SK-N-SH (cell line): Measurements from ENCODE around the gene RAG2. TPM values are rescaled to one million over a fixed set of nuclear protein-coding genes. Genes with fewer than 3 reads are reported as not detected.

Source experiments
- CTCF ChIA-PET: fragments of 300-600, 350-600 bp; formaldehyde crosslinking; extraction: SDS; loops from one replicate; lab custom pipeline; 2021; lab: Yijun Ruan, JAX
- POLR2A ChIA-PET: fragments of 350-600 bp; sonication (Branson Sonifier 250); formaldehyde crosslinking; extraction: SDS; loops from one replicate; lab custom pipeline; 2020; ENCODE audit warnings: antibody characterized with exemption, inconsistent platforms; lab: Yijun Ruan, JAX
- DNase-seq: peaks from one replicate; pipeline ENCODE4 v3.0.0; 2012
- H2AFZ ChIP-seq: fragments of 200-600 bp; sonication (generic); 2 replicates; pipeline ENCODE4 v1.8.1; 2016; ENCODE audit warnings: antibody characterized with exemption, mild to moderate bottlenecking, low read depth
- H3F3A ChIP-seq: fragments of 200-600 bp; sonication (generic); replicated peaks from 2 replicates; pipeline ENCODE3; 2016; ENCODE audit warnings: antibody characterized with exemption, mild to moderate bottlenecking; ENCODE audit not compliant: insufficient read depth
- H3K27ac ChIP-seq, 2 experiments: fragments of 200-500 bp in 1 of 2; fragments of 200-600 bp in 1 of 2; sonication (Bioruptor generic) in 1 of 2; sonication (generic), shearing (Covaris generic) in 1 of 2; 2 replicates each; pipeline versions ENCODE4 v1.5.1 to v1.6.1; 2014 to 2016; ENCODE audit warnings: low read depth in 2 of 2, inconsistent platforms in 1 of 2, low read length in 1 of 2, mild to moderate bottlenecking in 1 of 2, mixed read lengths in 1 of 2
- H3K27me3 ChIP-seq: fragments of 200-600 bp; sonication (generic), shearing (Covaris generic); 2 replicates; pipeline ENCODE4 v1.6.1; 2016; ENCODE audit warnings: mixed run types; ENCODE audit not compliant: insufficient read depth
- H3K36me3 ChIP-seq, 2 experiments: fragments of 200-500 bp in 1 of 2; fragments of 200-600 bp in 1 of 2; sonication (Bioruptor generic) in 1 of 2; sonication (generic) in 1 of 2; replicated peaks in 1 of 2; 2 replicates each; pipeline versions ENCODE3 to v1.5.1; 2014 to 2016; ENCODE audit warnings: low read length in 1 of 2, mild to moderate bottlenecking in 1 of 2; ENCODE audit not compliant: insufficient read depth in 2 of 2, control insufficient read depth in 1 of 2
- H3K4me1 ChIP-seq, 2 experiments: fragments of 200-500 bp in 1 of 2; fragments of 200-600 bp in 1 of 2; sonication (Bioruptor generic) in 1 of 2; sonication (generic), shearing (Covaris generic) in 1 of 2; 2 replicates each; pipeline versions ENCODE4 v1.5.1 to v1.6.1; 2014 to 2016; ENCODE audit warnings: low read depth in 1 of 2, low read length in 1 of 2, mixed run types in 1 of 2; ENCODE audit not compliant: insufficient read depth in 2 of 2, control insufficient read depth in 1 of 2
- H3K4me2 ChIP-seq: fragments of 200-600 bp; sonication (generic), shearing (Covaris generic); 2 replicates; pipeline ENCODE4 v1.6.1; 2017; ENCODE audit warnings: mixed run types
- H3K4me3 ChIP-seq, 2 experiments: fragments of 200-500 bp in 1 of 2; fragments of 200-600 bp in 1 of 2; sonication (Bioruptor generic) in 1 of 2; sonication (generic), shearing (Covaris generic) in 1 of 2; 2 replicates each; pipeline versions ENCODE4 v1.5.1 to v1.8.1; 2014 to 2016; ENCODE audit warnings: low read depth in 2 of 2, inconsistent platforms in 1 of 2, low read length in 1 of 2, mild to moderate bottlenecking in 1 of 2, mixed read lengths in 1 of 2, moderate library complexity in 1 of 2
- H3K79me2 ChIP-seq: fragments of 200-600 bp; sonication (generic); 2 replicates; pipeline ENCODE4 v1.8.1; 2017; ENCODE audit warnings: mild to moderate bottlenecking; ENCODE audit not compliant: insufficient read depth
- H3K9ac ChIP-seq: fragments of 200-600 bp; sonication (generic); 2 replicates; pipeline ENCODE4 v1.6.1; 2017; ENCODE audit warnings: mixed run types
- H3K9me2 ChIP-seq: fragments of 200-600 bp; sonication (generic); 2 replicates; pipeline ENCODE4 v1.6.1; 2017; ENCODE audit warnings: mixed run types
- H3K9me3 ChIP-seq: fragments of 200-600 bp; sonication (generic); 2 replicates; pipeline ENCODE4 v1.6.1; 2017; ENCODE audit warnings: mixed run types, mild to moderate bottlenecking, moderate library complexity
- H4K20me1 ChIP-seq: fragments of 200-600 bp; sonication (generic); 2 replicates; pipeline ENCODE4 v1.6.1; 2017; ENCODE audit warnings: mild to moderate bottlenecking, mixed run types; ENCODE audit not compliant: insufficient read depth
- CHD2 ChIP-seq: fragments of 150-350 bp; IDR thresholded peaks from 2 replicates; pipeline ENCODE4 v1.6.1; 2018; ENCODE audit warnings: low read length; ENCODE audit not compliant: partially characterized antibody
- EP300 ChIP-seq, 2 experiments: IDR thresholded peaks; 2 replicates each; pipeline versions ENCODE4 v1.4.0 to v1.6.1; 2012; ENCODE audit warnings: borderline replicate concordance in 1 of 2, low read depth in 1 of 2, low read length in 1 of 2
- FOXJ3 ChIP-seq: sonication (generic); formaldehyde crosslinking; IDR thresholded peaks from 2 replicates; pipeline ENCODE4 v1.5.1; 2020; ENCODE audit warnings: mild to moderate bottlenecking, missing genetic modification reagents
- GATA2 ChIP-seq: sonication (generic); formaldehyde crosslinking; IDR thresholded peaks from 2 replicates; pipeline ENCODE4 v1.5.0; 2020; ENCODE audit warnings: mild to moderate bottlenecking, missing genetic modification reagents
- MXI1 ChIP-seq: IDR thresholded peaks from 2 replicates; pipeline ENCODE4 v1.6.1; 2012; ENCODE audit warnings: mild to moderate bottlenecking, low read depth, low read length, improper control_type of control experiment
- NFIC ChIP-seq: IDR thresholded peaks from 2 replicates; pipeline ENCODE4 v1.4.0; 2012; ENCODE audit warnings: borderline replicate concordance
- POLR2AphosphoS5 ChIP-seq: IDR thresholded peaks from 2 replicates; pipeline ENCODE4 v1.6.1; 2012; ENCODE audit warnings: low read depth, low read length
- RAD21 ChIP-seq: IDR thresholded peaks from 2 replicates; pipeline ENCODE4 v1.6.1; 2012; ENCODE audit warnings: mild to moderate bottlenecking, low read length
- RCOR1 ChIP-seq: fragments of 150-350 bp; IDR thresholded peaks from 2 replicates; pipeline ENCODE4 v1.6.1; 2017; ENCODE audit warnings: antibody characterized with exemption, low read length
- RFX5 ChIP-seq: IDR thresholded peaks from 2 replicates; pipeline ENCODE4 v1.6.1; 2012; ENCODE audit warnings: mild to moderate bottlenecking, improper control_type of control experiment, low read length
- RXRA ChIP-seq: IDR thresholded peaks from 2 replicates; pipeline ENCODE4 v1.4.0; 2012; ENCODE audit warnings: low read depth, mild to moderate bottlenecking, borderline replicate concordance
- SMC3 ChIP-seq: IDR thresholded peaks from 2 replicates; pipeline ENCODE4 v1.6.1; 2012; ENCODE audit warnings: low read depth, low read length, improper control_type of control experiment
- TCF12 ChIP-seq: IDR thresholded peaks from 2 replicates; pipeline ENCODE4 v1.4.0; 2012
- YY1 ChIP-seq: IDR thresholded peaks from 2 replicates; pipeline ENCODE4 v1.4.0; 2012; ENCODE audit warnings: low read depth, mild to moderate bottlenecking
- WGBS: methylation state at CpG from one replicate; pipeline ENCODE4 v1.1.6; 2017; ENCODE audit warnings: low lambda C conversion rate; 5-methylcytosine and 5-hydroxymethylcytosine counted together
- polyA plus RNA-seq, 3 experiments: library from polyadenylated mRNA; depleted of rRNA; stranded (reverse); fragments of >200 nt; gene quantifications; 2 replicates each; pipeline ENCODE4 v1.2.3, GENCODE V29; 2012
- TF ChIP-seq, protein P1 (sequence below): IDR thresholded peaks from 2 replicates; pipeline ENCODE4 v1.6.1; 2012; ENCODE audit warnings: mild to moderate bottlenecking, low read depth, low read length, moderate library complexity
- TF ChIP-seq, protein P2 (sequence below): IDR thresholded peaks from 2 replicates; pipeline ENCODE4; 2012

The RAG2 gene
- polyA plus RNA-seq, 1 of the 3 experiments (the other 2 are of a cell fraction) = 0.15 TPM

DNA sequence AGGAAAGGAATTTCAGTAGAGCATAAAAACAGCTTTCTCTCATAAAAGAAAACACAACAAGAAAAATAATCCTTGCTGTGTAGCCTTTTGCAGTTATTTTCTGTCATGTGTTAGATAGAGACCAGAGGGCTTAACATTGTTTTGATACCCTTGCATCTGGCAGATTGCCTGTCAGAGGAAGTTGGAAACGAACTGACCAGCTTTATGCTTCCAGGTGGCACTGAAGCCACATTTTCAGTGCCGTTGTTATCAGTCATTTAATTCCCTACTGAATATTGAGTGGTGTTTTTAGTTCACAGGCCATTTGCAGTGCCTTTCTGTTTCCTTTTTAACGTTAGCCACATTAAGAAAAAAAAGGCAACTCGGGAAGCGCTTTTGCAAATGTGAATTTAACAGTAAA, 21.5 kb upstream of the RAG2 start:
- H3K79me2 ChIP-seq = no peaks in the 10 kb centered on the region
- peak; percentile 53 for TF ChIP-seq NFIC
- peak; percentile 90 for TF ChIP-seq MXI1
- TF ChIP-seq RXRA = 0 out of 2 replicates have a peak, but pooled peaks have one; percentile 8
- TF ChIP-seq RCOR1 = peak; percentile 93
- TF ChIP-seq POLR2AphosphoS5 = peak; percentile 50
- TF ChIP-seq YY1 = no peak
- TF ChIP-seq, protein P1, sequence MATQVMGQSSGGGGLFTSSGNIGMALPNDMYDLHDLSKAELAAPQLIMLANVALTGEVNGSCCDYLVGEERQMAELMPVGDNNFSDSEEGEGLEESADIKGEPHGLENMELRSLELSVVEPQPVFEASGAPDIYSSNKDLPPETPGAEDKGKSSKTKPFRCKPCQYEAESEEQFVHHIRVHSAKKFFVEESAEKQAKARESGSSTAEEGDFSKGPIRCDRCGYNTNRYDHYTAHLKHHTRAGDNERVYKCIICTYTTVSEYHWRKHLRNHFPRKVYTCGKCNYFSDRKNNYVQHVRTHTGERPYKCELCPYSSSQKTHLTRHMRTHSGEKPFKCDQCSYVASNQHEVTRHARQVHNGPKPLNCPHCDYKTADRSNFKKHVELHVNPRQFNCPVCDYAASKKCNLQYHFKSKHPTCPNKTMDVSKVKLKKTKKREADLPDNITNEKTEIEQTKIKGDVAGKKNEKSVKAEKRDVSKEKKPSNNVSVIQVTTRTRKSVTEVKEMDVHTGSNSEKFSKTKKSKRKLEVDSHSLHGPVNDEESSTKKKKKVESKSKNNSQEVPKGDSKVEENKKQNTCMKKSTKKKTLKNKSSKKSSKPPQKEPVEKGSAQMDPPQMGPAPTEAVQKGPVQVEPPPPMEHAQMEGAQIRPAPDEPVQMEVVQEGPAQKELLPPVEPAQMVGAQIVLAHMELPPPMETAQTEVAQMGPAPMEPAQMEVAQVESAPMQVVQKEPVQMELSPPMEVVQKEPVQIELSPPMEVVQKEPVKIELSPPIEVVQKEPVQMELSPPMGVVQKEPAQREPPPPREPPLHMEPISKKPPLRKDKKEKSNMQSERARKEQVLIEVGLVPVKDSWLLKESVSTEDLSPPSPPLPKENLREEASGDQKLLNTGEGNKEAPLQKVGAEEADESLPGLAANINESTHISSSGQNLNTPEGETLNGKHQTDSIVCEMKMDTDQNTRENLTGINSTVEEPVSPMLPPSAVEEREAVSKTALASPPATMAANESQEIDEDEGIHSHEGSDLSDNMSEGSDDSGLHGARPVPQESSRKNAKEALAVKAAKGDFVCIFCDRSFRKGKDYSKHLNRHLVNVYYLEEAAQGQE = no peak
- TF ChIP-seq, protein P2, sequence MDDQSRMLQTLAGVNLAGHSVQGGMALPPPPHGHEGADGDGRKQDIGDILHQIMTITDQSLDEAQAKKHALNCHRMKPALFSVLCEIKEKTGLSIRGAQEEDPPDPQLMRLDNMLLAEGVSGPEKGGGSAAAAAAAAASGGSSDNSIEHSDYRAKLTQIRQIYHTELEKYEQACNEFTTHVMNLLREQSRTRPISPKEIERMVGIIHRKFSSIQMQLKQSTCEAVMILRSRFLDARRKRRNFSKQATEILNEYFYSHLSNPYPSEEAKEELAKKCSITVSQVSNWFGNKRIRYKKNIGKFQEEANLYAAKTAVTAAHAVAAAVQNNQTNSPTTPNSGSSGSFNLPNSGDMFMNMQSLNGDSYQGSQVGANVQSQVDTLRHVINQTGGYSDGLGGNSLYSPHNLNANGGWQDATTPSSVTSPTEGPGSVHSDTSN = peak; percentile 54
- no peak; the same call in 1 of the 2 replicates for TF ChIP-seq SMC3
- TF ChIP-seq FOXJ3 (CRISPR knock-in tag) = peak; percentile 92
- peak; percentile 86 for TF ChIP-seq TCF12
- TF ChIP-seq CHD2 = peak; percentile 90
- TF ChIP-seq RFX5 = peak; percentile 39; the same call in 1 of the 2 replicates
- peak; percentile 27 to 99; a peak in 3 of 4 replicates for TF ChIP-seq EP300 (IDR thresholded peaks at IDR 0.05; ENCODE audit: borderline replicate concordance in 1 of 2, low read depth in 1 of 2, low read length in 1 of 2)
- peak; percentile 34; the same call in 1 of the 2 replicates for TF ChIP-seq RAD21
- peak; percentile 91 for TF ChIP-seq GATA2 (CRISPR knock-in tag)
- no peaks in the 10 kb centered on the region for H4K20me1 ChIP-seq
- 26% methylated on average over 5 of the region's 5 CpGs for WGBS
- no peak overlapping the region; a peak in 1 of 4 replicates for H3K4me3 ChIP-seq
- no peaks in the 10 kb centered on the region for H3K27me3 ChIP-seq
- no peaks in the 10 kb centered on the region for H3K9me3 ChIP-seq
- H3K9ac ChIP-seq = no peak overlapping the region
- peak overlapping the region in 1 of 2 experiments; percentile 100; a peak in 3 of 4 replicates for H3K27ac ChIP-seq
- H3K36me3 ChIP-seq = peaks cover 0 to under 1% of the 10 kb centered on the region in 2 experiments
- peak; percentile 23 for DNase-seq
- H2AFZ ChIP-seq = 0 out of 2 replicates have a peak overlapping the region, but pooled peaks have one; percentile 20
- ChIA-PET POLR2A (interaction anchor here (0.9 to 3.6 kb wide), 2 partner anchors 9 to 55 kb away, joined by 4 to 43 read pairs; no protein-coding TSS in a partner anchor), CTCF (interaction anchor here (0.6 to 5.8 kb wide), 9 partner anchors 9 to 128 kb away, joined by 3 to 144 read pairs (median 6); partner anchors contain the start of gene RAG1)
- H3K9me2 ChIP-seq = no peaks in the 10 kb centered on the region
- peak overlapping the region; percentile 39; the same call in 1 of the 2 replicates for H3K4me2 ChIP-seq
- H3F3A ChIP-seq = no peaks in the 10 kb centered on the region
- peaks cover 16 to 49% of the 10 kb centered on the region in 2 experiments; a peak in 3 of 4 replicates for H3K4me1 ChIP-seq
